Measurements from ENCODE around the gene AHSA1.

AHSA1 gene

GRCh38 chr14:77439861-77440260 is 18.0 kb upstream of the AHSA1 start:
- H3K27ac ChIP-seq (ENCODE audit: low read depth, low read length), result no peak overlapping the region
- no peak overlapping the region for H2AFZ ChIP-seq (ENCODE audit: low read length, unreplicated experiment)
- no peaks in the 10 kb centered on the region for H3K79me2 ChIP-seq (ENCODE audit: control insufficient read depth, insufficient read depth, low read length, unreplicated experiment)
- H3K4me3 ChIP-seq (ENCODE audit: low read depth, low read length), result no peak overlapping the region
- H3K27me3 ChIP-seq (ENCODE audit: insufficient read depth, low read length), result no peaks in the 10 kb centered on the region
- peaks cover 39% of the 10 kb centered on the region for H3K36me3 ChIP-seq (ENCODE audit: insufficient read depth, low read length)
- peaks cover 12% of the 10 kb centered on the region for H3K4me1 ChIP-seq (ENCODE audit: control insufficient read depth, insufficient read depth, low read length, unreplicated experiment)

GRCh38 chr14:77442196-77442595 is 15.7 kb upstream of the AHSA1 start:
- H3K79me2 ChIP-seq (ENCODE audit: control insufficient read depth, insufficient read depth, low read length, unreplicated experiment), result no peaks in the 10 kb centered on the region
- peaks cover 5% of the 10 kb centered on the region for H3K4me1 ChIP-seq (ENCODE audit: control insufficient read depth, insufficient read depth, low read length, unreplicated experiment)
- no peak overlapping the region for H3K4me3 ChIP-seq (ENCODE audit: low read depth, low read length)
- no peaks in the 10 kb centered on the region for H3K27me3 ChIP-seq (ENCODE audit: insufficient read depth, low read length)
- no peak overlapping the region for H3K27ac ChIP-seq (ENCODE audit: low read depth, low read length)
- H3K36me3 ChIP-seq (ENCODE audit: insufficient read depth, low read length), result peaks cover 19% of the 10 kb centered on the region
- H2AFZ ChIP-seq (ENCODE audit: low read length, unreplicated experiment), result no peak overlapping the region

- Histone ChIP-seq H3K36me3 (ENCODE audit: insufficient read depth, low read length) (peaks cover 18% of the 10 kb centered on the region), H3K79me2 (ENCODE audit: control insufficient read depth, insufficient read depth, low read length, unreplicated experiment) (peaks cover 47% of the 10 kb centered on the region), H3K27me3 (ENCODE audit: insufficient read depth, low read length) (no peaks in the 10 kb centered on the region), H3K27ac (ENCODE audit: low read depth, low read length) (no peak overlapping the region), H3K4me3 (ENCODE audit: low read depth, low read length) (peak overlapping the region; percentile 96), H3K4me1 (ENCODE audit: control insufficient read depth, insufficient read depth, low read length, unreplicated experiment) (peaks cover 15% of the 10 kb centered on the region), H2AFZ (ENCODE audit: low read length, unreplicated experiment) (no peak overlapping the region)
Observed at GRCh38 chr14:77455966-77456640, 1.8 kb upstream of the AHSA1 start.

GRCh38 chr14:77457115-77457521 is 775 bp upstream of the AHSA1 start:
- no peaks in the 10 kb centered on the region for H3K27me3 ChIP-seq (ENCODE audit: insufficient read depth, low read length)
- peaks cover 15% of the 10 kb centered on the region for H3K4me1 ChIP-seq (ENCODE audit: control insufficient read depth, insufficient read depth, low read length, unreplicated experiment)
- peak overlapping the region; percentile 96 for H3K4me3 ChIP-seq (ENCODE audit: low read depth, low read length)
- H3K27ac ChIP-seq (ENCODE audit: low read depth, low read length), result peak overlapping the region; percentile 19; the same call in 1 of the 2 replicates
- H2AFZ ChIP-seq (ENCODE audit: low read length, unreplicated experiment), result peak overlapping the region; percentile 96
- H3K36me3 ChIP-seq (ENCODE audit: insufficient read depth, low read length), result peaks cover 23% of the 10 kb centered on the region
- peaks cover 55% of the 10 kb centered on the region for H3K79me2 ChIP-seq (ENCODE audit: control insufficient read depth, insufficient read depth, low read length, unreplicated experiment)

- Histone ChIP-seq H3K27ac (ENCODE audit: low read depth, low read length) (peak overlapping the region; percentile 90), H3K27me3 (ENCODE audit: insufficient read depth, low read length) (no peaks in the 10 kb centered on the region), H3K36me3 (ENCODE audit: insufficient read depth, low read length) (peaks cover 25% of the 10 kb centered on the region), H3K4me3 (ENCODE audit: low read depth, low read length) (peak overlapping the region; percentile 96), H3K4me1 (ENCODE audit: control insufficient read depth, insufficient read depth, low read length, unreplicated experiment) (peaks cover 15% of the 10 kb centered on the region), H2AFZ (ENCODE audit: low read length, unreplicated experiment) (peak overlapping the region; percentile 99), H3K79me2 (ENCODE audit: control insufficient read depth, insufficient read depth, low read length, unreplicated experiment) (peaks cover 55% of the 10 kb centered on the region)
Observed at GRCh38 chr14:77458249-77458950, 507 bp downstream of the AHSA1 start.

- peaks cover 55% of the 10 kb centered on the region for H3K79me2 ChIP-seq (ENCODE audit: control insufficient read depth, insufficient read depth, low read length, unreplicated experiment)
- no peak overlapping the region for H3K27ac ChIP-seq (ENCODE audit: low read depth, low read length)
Observed at GRCh38 chr14:77459072-77459723, 1.3 kb downstream of the AHSA1 start.

GRCh38 chr14:77467801-77468200 is 9.9 kb downstream of the AHSA1 start:
- Histone ChIP-seq H3K27ac (ENCODE audit: low read depth, low read length) (no peak overlapping the region), H3K4me3 (ENCODE audit: low read depth, low read length) (no peak overlapping the region), H3K36me3 (ENCODE audit: insufficient read depth, low read length) (peaks cover 42% of the 10 kb centered on the region), H3K79me2 (ENCODE audit: control insufficient read depth, insufficient read depth, low read length, unreplicated experiment) (no peaks in the 10 kb centered on the region), H2AFZ (ENCODE audit: low read length, unreplicated experiment) (no peak overlapping the region), H3K27me3 (ENCODE audit: insufficient read depth, low read length) (no peaks in the 10 kb centered on the region), H3K4me1 (ENCODE audit: control insufficient read depth, insufficient read depth, low read length, unreplicated experiment) (no peaks in the 10 kb centered on the region)

More at GRCh38 chr14:77459072-77459723, 1.3 kb downstream of the AHSA1 start:
- H2AFZ ChIP-seq (ENCODE audit: low read length, unreplicated experiment), result no peak overlapping the region
- H3K4me1 ChIP-seq (ENCODE audit: control insufficient read depth, insufficient read depth, low read length, unreplicated experiment), result peaks cover 15% of the 10 kb centered on the region
- H3K36me3 ChIP-seq (ENCODE audit: insufficient read depth, low read length), result peaks cover 29% of the 10 kb centered on the region
- peak overlapping the region; percentile 96 for H3K4me3 ChIP-seq (ENCODE audit: low read depth, low read length)
- H3K27me3 ChIP-seq (ENCODE audit: insufficient read depth, low read length), result no peaks in the 10 kb centered on the region

- Histone ChIP-seq H2AFZ (ENCODE audit: low read length, unreplicated experiment) (no peak overlapping the region), H3K36me3 (ENCODE audit: insufficient read depth, low read length) (peaks cover 36% of the 10 kb centered on the region), H3K27ac (ENCODE audit: low read depth, low read length) (no peak overlapping the region), H3K4me3 (ENCODE audit: low read depth, low read length) (no peak overlapping the region), H3K79me2 (ENCODE audit: control insufficient read depth, insufficient read depth, low read length, unreplicated experiment) (no peaks in the 10 kb centered on the region), H3K27me3 (ENCODE audit: insufficient read depth, low read length) (0 out of 2 replicates have a peak, but pooled peaks cover 4% of the 10 kb centered on the region), H3K4me1 (ENCODE audit: control insufficient read depth, insufficient read depth, low read length, unreplicated experiment) (no peaks in the 10 kb centered on the region)
Observed at GRCh38 chr14:77469067-77469505, 11.2 kb downstream of the AHSA1 start.

GRCh38 chr14:77469539-77469938 is 11.6 kb downstream of the AHSA1 start:
- Histone ChIP-seq H3K27ac (ENCODE audit: low read depth, low read length) (no peak overlapping the region), H3K79me2 (ENCODE audit: control insufficient read depth, insufficient read depth, low read length, unreplicated experiment) (no peaks in the 10 kb centered on the region), H3K36me3 (ENCODE audit: insufficient read depth, low read length) (peaks cover 33% of the 10 kb centered on the region), H3K4me1 (ENCODE audit: control insufficient read depth, insufficient read depth, low read length, unreplicated experiment) (no peaks in the 10 kb centered on the region), H3K4me3 (ENCODE audit: low read depth, low read length) (no peak overlapping the region), H2AFZ (ENCODE audit: low read length, unreplicated experiment) (no peak overlapping the region), H3K27me3 (ENCODE audit: insufficient read depth, low read length) (peaks cover 8% of the 10 kb centered on the region; the same call in 1 of the 2 replicates)

GRCh38 chr14:77470224-77470870 is 12.5 kb downstream of the AHSA1 start:
- H2AFZ ChIP-seq (ENCODE audit: low read length, unreplicated experiment), result no peak overlapping the region
- no peaks in the 10 kb centered on the region for H3K79me2 ChIP-seq (ENCODE audit: control insufficient read depth, insufficient read depth, low read length, unreplicated experiment)
- H3K4me3 ChIP-seq (ENCODE audit: low read depth, low read length), result no peak overlapping the region
- no peak overlapping the region for H3K27ac ChIP-seq (ENCODE audit: low read depth, low read length)
- peaks cover 15% of the 10 kb centered on the region for H3K27me3 ChIP-seq (ENCODE audit: insufficient read depth, low read length)
- peaks cover 25% of the 10 kb centered on the region for H3K36me3 ChIP-seq (ENCODE audit: insufficient read depth, low read length)
- H3K4me1 ChIP-seq (ENCODE audit: control insufficient read depth, insufficient read depth, low read length, unreplicated experiment), result no peaks in the 10 kb centered on the region
